ENCODE data around the gene CCL26. TPM values are rescaled to one million over a fixed set of nuclear protein-coding genes. Genes with fewer than 3 reads are reported as not detected.

The CCL26 gene
- total and polyA plus RNA-seq, 2 of the 13 experiments (the other 11 are each of a cell fraction or from before 2014, with no cell fraction given), result 0.16 TPM; not detected in 1

DNA sequence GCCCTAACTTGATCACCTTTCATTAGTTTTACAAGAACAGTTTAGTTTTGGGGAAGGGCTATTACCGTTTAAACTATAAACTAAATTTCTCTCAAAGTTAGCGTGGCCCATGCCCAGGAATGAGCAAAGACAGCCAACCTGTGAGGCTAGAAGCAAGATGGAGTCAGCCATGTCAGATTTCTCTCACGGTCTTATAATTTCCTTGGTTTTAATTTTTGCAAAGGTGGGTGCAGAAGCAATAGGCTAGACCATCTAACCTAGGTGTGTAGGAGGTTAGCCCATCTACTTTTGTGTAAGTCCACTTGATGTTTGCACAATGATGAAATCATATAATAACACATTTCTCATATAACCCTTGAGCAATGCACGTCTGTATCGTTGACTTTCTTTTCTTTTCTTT lies 32.7 kb upstream of the CCL26 start:
- DNase-seq (ENCODE audit: low spot score) (no peak), FAIRE-seq (no peak), ATAC-seq (no peak)
- Histone ChIP-seq H3K36me3 (replicated peaks in 1 of 2; ENCODE audit: control insufficient read depth in 1 of 2, insufficient read depth in 2 of 2, low read length in 2 of 2) (no peaks in the 10 kb centered on the region), H3K9ac (ENCODE audit: insufficient read depth, low read depth, low read length) (no peak overlapping the region), H2AFZ (ENCODE audit: low read length) (no peak overlapping the region), H3K4me1 (ENCODE audit: insufficient read depth, low read length) (no peaks in the 10 kb centered on the region), H3K27ac (ENCODE audit: extremely low read length, insufficient read depth, low read length) (no peak overlapping the region), H3K9me3 (ENCODE audit: low read length) (peaks cover 22% of the 10 kb centered on the region), H3K27me3 (ENCODE audit: control insufficient read depth in 1 of 2, insufficient read depth in 2 of 2, low read length in 2 of 2) (no peaks in the 10 kb centered on the region; a peak in 2 of 5 replicates), H3K79me2 (ENCODE audit: insufficient read depth, low read length) (no peaks in the 10 kb centered on the region), H3K4me2 (ENCODE audit: low read depth, low read length) (no peak overlapping the region), H3K4me3 (replicated peaks in 1 of 3; ENCODE audit: insufficient read depth in 1 of 3, low read depth in 2 of 3, low read length in 3 of 3) (no peak overlapping the region), H4K20me1 (ENCODE audit: insufficient read depth, low read length) (no peaks in the 10 kb centered on the region)
- no peak for TF ChIP-seq SSRP1 (CRISPR knock-in tag; IDR thresholded peaks at IDR 0.05)
- 0 out of 2 replicates have a peak, but pooled peaks have one; percentile 4 for TF ChIP-seq CEBPB (IDR thresholded peaks at IDR 0.05; ENCODE audit: borderline replicate concordance, low read depth, low read length)
- TF ChIP-seq ZNF580 (CRISPR knock-in tag; IDR thresholded peaks at IDR 0.05; ENCODE audit: borderline replicate concordance, low read depth), result no peak
- no peak for TF ChIP-seq TP53 (CRISPR knock-in tag; conservative IDR thresholded peaks at IDR 0.05)
- TF ChIP-seq KDM4B (CRISPR knock-in tag; IDR thresholded peaks at IDR 0.05), result no peak
- TF ChIP-seq, protein P1, sequence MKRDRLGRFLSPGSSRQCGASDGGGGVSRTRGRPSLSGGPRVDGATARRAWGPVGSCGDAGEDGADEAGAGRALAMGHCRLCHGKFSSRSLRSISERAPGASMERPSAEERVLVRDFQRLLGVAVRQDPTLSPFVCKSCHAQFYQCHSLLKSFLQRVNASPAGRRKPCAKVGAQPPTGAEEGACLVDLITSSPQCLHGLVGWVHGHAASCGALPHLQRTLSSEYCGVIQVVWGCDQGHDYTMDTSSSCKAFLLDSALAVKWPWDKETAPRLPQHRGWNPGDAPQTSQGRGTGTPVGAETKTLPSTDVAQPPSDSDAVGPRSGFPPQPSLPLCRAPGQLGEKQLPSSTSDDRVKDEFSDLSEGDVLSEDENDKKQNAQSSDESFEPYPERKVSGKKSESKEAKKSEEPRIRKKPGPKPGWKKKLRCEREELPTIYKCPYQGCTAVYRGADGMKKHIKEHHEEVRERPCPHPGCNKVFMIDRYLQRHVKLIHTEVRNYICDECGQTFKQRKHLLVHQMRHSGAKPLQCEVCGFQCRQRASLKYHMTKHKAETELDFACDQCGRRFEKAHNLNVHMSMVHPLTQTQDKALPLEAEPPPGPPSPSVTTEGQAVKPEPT (CRISPR knock-in tag; IDR thresholded peaks at IDR 0.05; ENCODE audit: low read depth), result no peak
- TF ChIP-seq POGZ (CRISPR knock-in tag; IDR thresholded peaks at IDR 0.05), result no peak
- no peak for TF ChIP-seq NRL (CRISPR knock-in tag; IDR thresholded peaks at IDR 0.05; ENCODE audit: borderline replicate concordance)
- no peak for TF ChIP-seq KLF15 (CRISPR knock-in tag; IDR thresholded peaks at IDR 0.05; ENCODE audit: borderline replicate concordance)
- BruUV-seq (replicated peaks), result no TSS peak
- 39% methylated on average over 5 of the region's 5 CpGs for WGBS (ENCODE audit: low lambda C conversion rate)
- in situ Hi-C loops (cut with HindIII; ENCODE audit: extremely low pct_ligation_motif_present, low pct_unique_long_range_greater_than_20kb), result no loop called here
- ChIA-PET CTCF (ENCODE audit: low intra/inter-chr PET ratio, low total read pairs) (no interaction called here), POLR2A (no interaction called here)
- intact Hi-C loops (cut with micrococcal nuclease; ENCODE audit: unreplicated experiment), result no loop called here

Data from HepG2 (cell line).